IMR-90 (cell line): ENCODE results near the gene NR5A2. TPM values are rescaled to one million over a fixed set of nuclear protein-coding genes. Genes with fewer than 3 reads are reported as not detected.
A peak's percentile ranks its signal among the peaks of the same experiment; 100 is the strongest.

Source experiments
- ATAC-seq: fragments of 200-7000 bp; cut with Tn5 transposase; 2 replicates; pipeline ENCODE4 v1.9.1; 2020; ENCODE audit warnings: low read depth, mild to moderate bottlenecking, moderate library complexity
- BruUV-seq: library from RNA; stranded (reverse); fragments of 400-500 nt; replicated peaks from 2 replicates; lab custom pipeline; 2021; lab: Mats Ljungman, UMichigan
- CTCF ChIA-PET: fragments of 300-600 bp; formaldehyde crosslinking; extraction: SDS; loops from one replicate; lab custom pipeline; 2021; ENCODE audit warnings: antibody characterized with exemption; lab: Yijun Ruan, JAX
- POLR2A ChIA-PET: fragments of 300-600 bp; sonication (Branson Sonifier 250); formaldehyde crosslinking; loops from one replicate; lab custom pipeline; 2022; ENCODE audit warnings: antibody characterized with exemption; ENCODE audit not compliant: unreplicated experiment; lab: Charles Lee
- DNase-seq: peaks from one replicate; pipeline ENCODE4 v3.0.0; 2013
- H2AFZ ChIP-seq: replicated peaks from 2 replicates; pipeline ENCODE3; 2013; ENCODE audit warnings: low read length, mild to moderate bottlenecking; ENCODE audit not compliant: poor library complexity
- H2AK5ac ChIP-seq: 2 replicates; pipeline ENCODE4 v1.6.1; 2013; ENCODE audit warnings: low read depth, low read length, inconsistent platforms
- H2AK9ac ChIP-seq: replicated peaks from 2 replicates; pipeline ENCODE3; 2013; ENCODE audit warnings: mild to moderate bottlenecking, low read depth, low read length, moderate library complexity; ENCODE audit not compliant: poor library complexity
- H2BK120ac ChIP-seq: 2 replicates; pipeline ENCODE4 v1.6.1; 2013; ENCODE audit warnings: low read depth, low read length, inconsistent platforms
- H2BK15ac ChIP-seq: 3 replicates; pipeline ENCODE4 v1.6.1; 2013; ENCODE audit warnings: low read depth, low read length, inconsistent platforms
- H2BK20ac ChIP-seq: 2 replicates; pipeline ENCODE4 v1.6.1; 2013; ENCODE audit warnings: low read depth, mild to moderate bottlenecking, inconsistent platforms, low read length, moderate library complexity
- H2BK5ac ChIP-seq: 2 replicates; pipeline ENCODE4 v1.6.1; 2013; ENCODE audit warnings: mild to moderate bottlenecking, low read depth, low read length, inconsistent platforms; ENCODE audit not compliant: poor library complexity, severe bottlenecking
- H3K14ac ChIP-seq: replicated peaks from 2 replicates; pipeline ENCODE4 v1.6.1; 2013; ENCODE audit warnings: low read depth, low read length, inconsistent platforms
- H3K18ac ChIP-seq: 2 replicates; pipeline ENCODE4 v1.6.1; 2013; ENCODE audit warnings: low read depth, low read length, control low read depth
- H3K23ac ChIP-seq: 2 replicates; pipeline ENCODE4 v1.6.1; 2013; ENCODE audit warnings: low read depth, low read length, inconsistent platforms
- H3K27ac ChIP-seq: 2 replicates; pipeline ENCODE4 v1.5.1; 2013; ENCODE audit warnings: mild to moderate bottlenecking, control low read depth, low read length; ENCODE audit not compliant: insufficient read depth
- H3K27me3 ChIP-seq: 2 replicates; pipeline ENCODE4 v1.6.1; 2013; ENCODE audit warnings: low read length; ENCODE audit not compliant: control insufficient read depth, insufficient read depth
- H3K36me3 ChIP-seq: 2 replicates; pipeline ENCODE4 v1.6.1; 2013; ENCODE audit warnings: low read length, mixed read lengths; ENCODE audit not compliant: control insufficient read depth, insufficient read depth
- H3K4ac ChIP-seq: 2 replicates; pipeline ENCODE4 v1.6.1; 2013; ENCODE audit warnings: low read depth, low read length, inconsistent platforms
- H3K4me1 ChIP-seq: 2 replicates; pipeline ENCODE4 v1.6.1; 2013; ENCODE audit warnings: low read length, mixed read lengths; ENCODE audit not compliant: control insufficient read depth, insufficient read depth
- H3K4me2 ChIP-seq: 2 replicates; pipeline ENCODE4 v1.6.1; 2013; ENCODE audit warnings: low read depth, mild to moderate bottlenecking, control low read depth, low read length, moderate library complexity
- H3K4me3 ChIP-seq: 2 replicates; pipeline ENCODE4 v1.5.1; 2013; ENCODE audit warnings: low read depth, mild to moderate bottlenecking, control low read depth, low read length, moderate library complexity; ENCODE audit not compliant: insufficient read depth
- H3K56ac ChIP-seq: 2 replicates; pipeline ENCODE4 v1.6.1; 2013; ENCODE audit warnings: low read length, inconsistent platforms; ENCODE audit not compliant: insufficient read depth; ENCODE audit errors: extremely low read depth
- H3K79me1 ChIP-seq, 2 experiments: 2 replicates each; pipeline ENCODE4 v1.6.1; 2013; ENCODE audit warnings: low read length in 2 of 2, inconsistent platforms in 1 of 2, low read depth in 1 of 2
- H3K9ac ChIP-seq: 2 replicates; pipeline ENCODE4 v1.6.1; 2013; ENCODE audit warnings: low read depth, low read length, control low read depth
- H3K9me1 ChIP-seq: 2 replicates; pipeline ENCODE4 v1.6.1; 2013; ENCODE audit warnings: low read length, inconsistent platforms; ENCODE audit not compliant: insufficient read depth
- H3K9me3 ChIP-seq: 2 replicates; pipeline ENCODE4 v1.6.1; 2013; ENCODE audit warnings: low read length; ENCODE audit not compliant: control insufficient read depth, insufficient read depth
- H4K20me1 ChIP-seq: 2 replicates; pipeline ENCODE4 v1.6.1; 2013; ENCODE audit warnings: low read length, inconsistent platforms; ENCODE audit not compliant: insufficient read depth
- H4K5ac ChIP-seq: 2 replicates; pipeline ENCODE4 v1.6.1; 2013; ENCODE audit warnings: mild to moderate bottlenecking, low read depth, low read length, control low read depth
- H4K8ac ChIP-seq, 2 experiments: 2 replicates each; pipeline ENCODE4 v1.6.1; 2013; ENCODE audit warnings: low read depth in 2 of 2, low read length in 2 of 2, control low read depth in 1 of 2, inconsistent platforms in 1 of 2
- H4K91ac ChIP-seq: 2 replicates; pipeline ENCODE4 v1.6.1; 2013; ENCODE audit warnings: low read depth, low read length, inconsistent platforms; ENCODE audit not compliant: insufficient read depth
- BHLHE40 ChIP-seq: fragments of 150-350 bp; IDR thresholded peaks from 2 replicates; pipeline ENCODE4 v1.6.1; 2016; ENCODE audit warnings: mild to moderate bottlenecking, low read depth, low read length
- CEBPB ChIP-seq: IDR thresholded peaks from 2 replicates; pipeline ENCODE4 v1.6.1; 2012; ENCODE audit warnings: low read depth, low read length, improper control_type of control experiment
- CHD1 ChIP-seq: IDR thresholded peaks from 2 replicates; pipeline ENCODE4 v1.6.1; 2012; ENCODE audit warnings: low read depth, low read length, improper control_type of control experiment
- CTCF ChIP-seq: conservative IDR thresholded peaks from 2 replicates; pipeline ENCODE4 v1.5.1; 2012; ENCODE audit warnings: mild to moderate bottlenecking, low read depth, low read length, improper control_type of control experiment
- FOS ChIP-seq: fragments of 150-350 bp; IDR thresholded peaks from 2 replicates; pipeline ENCODE4 v1.6.1; 2016; ENCODE audit warnings: low read depth, low read length
- MAFK ChIP-seq: IDR thresholded peaks from 2 replicates; pipeline ENCODE4 v1.6.1; 2012; ENCODE audit warnings: low read depth, low read length, improper control_type of control experiment
- MAZ ChIP-seq: IDR thresholded peaks from 2 replicates; pipeline ENCODE4 v1.6.1; 2012; ENCODE audit warnings: low read depth, mild to moderate bottlenecking, low read length, improper control_type of control experiment, moderate library complexity, borderline replicate concordance
- MXI1 ChIP-seq: IDR thresholded peaks from 2 replicates; pipeline ENCODE4 v1.6.1; 2012; ENCODE audit warnings: low read depth, mild to moderate bottlenecking, low read length, moderate library complexity, borderline replicate concordance
- NFE2L2 ChIP-seq: fragments of 150-350 bp; IDR thresholded peaks from 2 replicates; pipeline ENCODE4 v1.6.1; 2016; ENCODE audit warnings: low read depth, mild to moderate bottlenecking, low read length
- POLR2A ChIP-seq: IDR thresholded peaks from 2 replicates; pipeline ENCODE4 v1.6.1; 2012; ENCODE audit warnings: mild to moderate bottlenecking, low read depth, low read length
- RAD21 ChIP-seq: IDR thresholded peaks from 2 replicates; pipeline ENCODE4 v1.6.1; 2012; ENCODE audit warnings: low read length, improper control_type of control experiment
- RCOR1 ChIP-seq: IDR thresholded peaks from 2 replicates; pipeline ENCODE4 v1.6.1; 2012; ENCODE audit warnings: mild to moderate bottlenecking, low read length, improper control_type of control experiment; ENCODE audit not compliant: insufficient replicate concordance
- RFX5 ChIP-seq: IDR thresholded peaks from 2 replicates; pipeline ENCODE4 v1.8.0; 2012; ENCODE audit warnings: low read depth, mild to moderate bottlenecking, low read length, moderate library complexity
- SMC3 ChIP-seq: fragments of 150-350 bp; IDR thresholded peaks from 2 replicates; pipeline ENCODE4 v1.6.1; 2016; ENCODE audit warnings: low read depth, mild to moderate bottlenecking, antibody characterized with exemption, low read length, moderate library complexity
- WGBS, 2 experiments: methylation state at CpG; one replicate each; pipeline versions ENCODE4 v1.1.5 to v1.1.7; 2013; ENCODE audit warnings: missing lambda C conversion rate in 2 of 2; ENCODE audit not compliant: insufficient read length in 1 of 2; ENCODE audit errors: extremely low coverage in 2 of 2; 5-methylcytosine and 5-hydroxymethylcytosine counted together
- dilution Hi-C: fragments of 300-500 bp; cut with HindIII; formaldehyde crosslinking; loops from one replicate; pipeline ENCODE4 v1.14.3; 2018; ENCODE audit warnings: low sequenced_read_pairs; ENCODE audit not compliant: unreplicated experiment
- in situ Hi-C: fragments of 300-500 bp; cut with MboI; formaldehyde crosslinking; loops from 3 replicates; pipeline ENCODE4 v1.14.3; 2019; ENCODE audit warnings: low sequenced_read_pairs, inconsistent platforms, mixed read lengths
- intact Hi-C: fragments of 100-400 bp; cut with micrococcal nuclease; formaldehyde crosslinking; loops from 2 replicates; pipeline ENCODE4 v1.10.0; 2022
- polyA plus RNA-seq, 3 experiments: library from polyadenylated mRNA; depleted of rRNA; stranded (reverse); fragments of >200 nt; gene quantifications; 2 replicates each; pipeline ENCODE4 v1.2.3, GENCODE V29; 2012; ENCODE audit warnings: low replicate concordance in 1 of 3
- total RNA-seq: library from RNA; depleted of rRNA; stranded (reverse); fragments of >200 nt; gene quantifications from 2 replicates; pipeline ENCODE4 v1.2.3, GENCODE V29; 2012
- TF ChIP-seq, protein P1 (sequence below): fragments of 150-350 bp; IDR thresholded peaks from 2 replicates; pipeline ENCODE4 v1.6.1; 2017; ENCODE audit warnings: mild to moderate bottlenecking, antibody characterized with exemption, low read length, low read depth
- TF ChIP-seq, protein P2 (sequence below): fragments of 150-350 bp; IDR thresholded peaks from 2 replicates; pipeline ENCODE4 v1.6.1; 2016; ENCODE audit warnings: low read depth, mild to moderate bottlenecking, low read length, moderate library complexity, borderline replicate concordance

NR5A2 gene
- total and polyA plus RNA-seq, 2 of the 4 experiments (the other 2 are of a cell fraction): 0.03 to 0.18 TPM

- Histone ChIP-seq H4K20me1 (peaks cover 6% of the 10 kb centered on the region; the same call in 1 of the 2 replicates), H2BK15ac (no peak overlapping the region), H2BK20ac (no peak overlapping the region), H3K9me3 (peaks cover 9% of the 10 kb centered on the region), H3K4me1 (peaks cover 4% of the 10 kb centered on the region), H3K27me3 (peaks cover 88% of the 10 kb centered on the region), H3K9ac (no peak overlapping the region), H3K4ac (no peak overlapping the region), H4K5ac (no peak overlapping the region), H2AFZ (no peak overlapping the region), H2AK9ac (peak overlapping the region; percentile 13), H3K36me3 (no peaks in the 10 kb centered on the region), H3K9me1 (no peaks in the 10 kb centered on the region), H3K23ac (no peak overlapping the region), H3K14ac (no peak overlapping the region), H3K27ac (no peak overlapping the region), H3K4me2 (no peak overlapping the region), H3K4me3 (no peak overlapping the region), H3K18ac (no peak overlapping the region), H4K8ac (no peak overlapping the region), H2AK5ac (no peak overlapping the region), H2BK120ac (no peak overlapping the region), H4K91ac (no peak overlapping the region), H2BK5ac (no peak overlapping the region), H3K56ac (no peak overlapping the region), H3K79me1 (no peaks in the 10 kb centered on the region)
- dilution Hi-C loops: no loop called here
- 26% methylated on average over 5 of the region's 27 CpGs; no CpG with 5 or more reads in 1 of the 2 experiments for WGBS, 2 experiments
- TF ChIP-seq, protein P1, sequence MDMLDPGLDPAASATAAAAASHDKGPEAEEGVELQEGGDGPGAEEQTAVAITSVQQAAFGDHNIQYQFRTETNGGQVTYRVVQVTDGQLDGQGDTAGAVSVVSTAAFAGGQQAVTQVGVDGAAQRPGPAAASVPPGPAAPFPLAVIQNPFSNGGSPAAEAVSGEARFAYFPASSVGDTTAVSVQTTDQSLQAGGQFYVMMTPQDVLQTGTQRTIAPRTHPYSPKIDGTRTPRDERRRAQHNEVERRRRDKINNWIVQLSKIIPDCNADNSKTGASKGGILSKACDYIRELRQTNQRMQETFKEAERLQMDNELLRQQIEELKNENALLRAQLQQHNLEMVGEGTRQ: no peak
- TF ChIP-seq RCOR1: no peak
- TF ChIP-seq RFX5: no peak
- no peak for TF ChIP-seq CEBPB
- no peak for TF ChIP-seq MAZ
- TF ChIP-seq NFE2L2: no peak
- no peak for TF ChIP-seq MAFK
- TF ChIP-seq RAD21: no peak
- TF ChIP-seq, protein P2, sequence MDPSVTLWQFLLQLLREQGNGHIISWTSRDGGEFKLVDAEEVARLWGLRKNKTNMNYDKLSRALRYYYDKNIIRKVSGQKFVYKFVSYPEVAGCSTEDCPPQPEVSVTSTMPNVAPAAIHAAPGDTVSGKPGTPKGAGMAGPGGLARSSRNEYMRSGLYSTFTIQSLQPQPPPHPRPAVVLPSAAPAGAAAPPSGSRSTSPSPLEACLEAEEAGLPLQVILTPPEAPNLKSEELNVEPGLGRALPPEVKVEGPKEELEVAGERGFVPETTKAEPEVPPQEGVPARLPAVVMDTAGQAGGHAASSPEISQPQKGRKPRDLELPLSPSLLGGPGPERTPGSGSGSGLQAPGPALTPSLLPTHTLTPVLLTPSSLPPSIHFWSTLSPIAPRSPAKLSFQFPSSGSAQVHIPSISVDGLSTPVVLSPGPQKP: no peak
- TF ChIP-seq CTCF: no peak
- TF ChIP-seq FOS: no peak
- no peak for TF ChIP-seq SMC3
- TF ChIP-seq BHLHE40: no peak
- no peak for TF ChIP-seq CHD1
- no peak for TF ChIP-seq MXI1
- TF ChIP-seq POLR2A: no peak
- no TSS peak for BruUV-seq
- POLR2A ChIA-PET: no interaction called here
- ATAC-seq: no peak
- in situ Hi-C loops: no loop called here
- CTCF ChIA-PET: no interaction called here
- no peak for DNase-seq
- intact Hi-C loops: loop anchor here (5.0 kb wide), 1 partner anchor 354 kb away; no protein-coding TSS in a partner anchor
Observed at GRCh38 chr1:200035956-200036618, 8.6 kb downstream of the NR5A2 start.
